SU-DHL-6 (cell line): Measurements from ENCODE around the gene BIRC7.

Source experiments
- H2AFZ ChIP-seq: fragments of 200-600 bp; sonication (generic); 2 replicates; pipeline ENCODE4 v1.6.1; 2014; ENCODE audit warnings: low read depth, mild to moderate bottlenecking, moderate library complexity, mixed read lengths, antibody characterized with exemption, low read length; ENCODE audit not compliant: severe bottlenecking
- H3F3A ChIP-seq: fragments of 200-600 bp; shearing (Covaris generic); 2 replicates; pipeline ENCODE4 v1.6.0; 2016; ENCODE audit warnings: antibody characterized with exemption, mild to moderate bottlenecking; ENCODE audit not compliant: insufficient read depth
- H3K27ac ChIP-seq: fragments of 200-600 bp; sonication (generic); 2 replicates; pipeline ENCODE4 v1.5.1; 2016; ENCODE audit warnings: low read depth, mild to moderate bottlenecking, low read length, moderate library complexity, mixed read lengths
- H3K27me3 ChIP-seq: fragments of 200-600 bp; sonication (generic), shearing (Covaris generic); 2 replicates; pipeline ENCODE4 v1.6.0; 2014; ENCODE audit warnings: mild to moderate bottlenecking, low read length
- H3K36me3 ChIP-seq: fragments of 200-600 bp; sonication (generic); 2 replicates; pipeline ENCODE4 v1.6.1; 2014; ENCODE audit warnings: mild to moderate bottlenecking, low read length, mixed read lengths
- H3K4me2 ChIP-seq: fragments of 300-600, 200-600 bp; shearing (Covaris generic), sonication (generic); 2 replicates; pipeline ENCODE4 v1.6.0; 2014; ENCODE audit warnings: low read length, low read depth, mild to moderate bottlenecking; ENCODE audit not compliant: poor library complexity, severe bottlenecking
- H3K4me3 ChIP-seq: fragments of 200-600 bp; sonication (generic); 2 replicates; pipeline ENCODE4 v1.5.1; 2014; ENCODE audit warnings: antibody characterized with exemption, low read length, mild to moderate bottlenecking, mixed read lengths; ENCODE audit not compliant: insufficient read depth, poor library complexity, severe bottlenecking
- H3K79me2 ChIP-seq: fragments of 200-600 bp; sonication (generic); 2 replicates; pipeline ENCODE4 v1.6.1; 2014; ENCODE audit warnings: mild to moderate bottlenecking, low read length, moderate library complexity; ENCODE audit not compliant: insufficient read depth
- H3K9ac ChIP-seq: fragments of 200-600 bp; sonication (generic); 2 replicates; pipeline ENCODE4 v1.7.0; 2014; ENCODE audit warnings: mild to moderate bottlenecking, low read length
- H3K9me2 ChIP-seq: fragments of 200-600 bp; sonication (generic); replicated peaks from 2 replicates; pipeline ENCODE4 v1.6.1; 2014; ENCODE audit warnings: low read length; ENCODE audit not compliant: insufficient read depth
- H3K9me3 ChIP-seq: fragments of 200-600 bp; sonication (generic); 2 replicates; pipeline ENCODE4 v1.6.1; 2014; ENCODE audit warnings: low read length, mixed read lengths; ENCODE audit not compliant: insufficient read depth
- H4K20me1 ChIP-seq: fragments of 200-600 bp; sonication (generic); 2 replicates; pipeline ENCODE4 v1.6.1; 2014; ENCODE audit warnings: low read depth, mild to moderate bottlenecking, antibody characterized with exemption, low read length, moderate library complexity, mixed read lengths
- EZH2phosphoT487 ChIP-seq: fragments of 200-600 bp; sonication (generic), shearing (Covaris generic); conservative IDR thresholded peaks from 2 replicates; pipeline ENCODE4 v1.6.1; 2018; ENCODE audit warnings: mild to moderate bottlenecking, antibody characterized with exemption, low read length, moderate library complexity, mixed read lengths
- TF ChIP-seq, protein P1 (sequence below): fragments of 200-600 bp; sonication (generic); IDR thresholded peaks from one replicate; pipeline ENCODE4 v1.5.1; 2017; ENCODE audit warnings: antibody characterized with exemption, mild to moderate bottlenecking, low read length, moderate library complexity; ENCODE audit not compliant: insufficient read depth, poor library complexity, severe bottlenecking

Gene BIRC7

DNA sequence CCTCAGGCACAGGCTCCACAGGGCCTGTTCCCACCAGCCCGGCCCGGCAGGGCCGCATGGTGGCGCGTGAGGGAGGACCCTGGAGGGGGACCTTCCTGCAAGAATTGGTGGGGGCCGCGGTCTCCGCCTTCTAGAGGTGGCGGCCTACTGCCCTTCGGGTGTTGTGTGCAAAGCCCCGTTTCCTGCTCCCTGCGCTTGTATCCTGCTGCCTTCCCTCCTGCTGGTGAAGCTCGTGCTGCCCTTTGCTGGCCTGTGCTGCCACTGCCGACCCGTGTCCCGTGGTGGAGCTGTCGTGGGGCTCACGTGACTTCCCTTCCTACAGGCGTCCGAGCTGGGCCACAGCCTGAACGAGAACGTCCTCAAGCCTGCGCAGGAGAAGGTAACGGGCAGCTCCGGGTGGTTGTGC is 48.8 kb downstream of the BIRC7 start:
- Histone ChIP-seq H3K27ac (no peak overlapping the region), H3K9me3 (no peaks in the 10 kb centered on the region), H4K20me1 (no peaks in the 10 kb centered on the region), H3K4me2 (no peak overlapping the region), H3K27me3 (no peaks in the 10 kb centered on the region), H3K9me2 (no peaks in the 10 kb centered on the region), H3K4me3 (no peak overlapping the region), H2AFZ (no peak overlapping the region), H3K36me3 (no peaks in the 10 kb centered on the region), H3F3A (no peaks in the 10 kb centered on the region), H3K9ac (no peak overlapping the region), H3K79me2 (no peaks in the 10 kb centered on the region)
- TF ChIP-seq EZH2phosphoT487 = no peak
- TF ChIP-seq, protein P1, sequence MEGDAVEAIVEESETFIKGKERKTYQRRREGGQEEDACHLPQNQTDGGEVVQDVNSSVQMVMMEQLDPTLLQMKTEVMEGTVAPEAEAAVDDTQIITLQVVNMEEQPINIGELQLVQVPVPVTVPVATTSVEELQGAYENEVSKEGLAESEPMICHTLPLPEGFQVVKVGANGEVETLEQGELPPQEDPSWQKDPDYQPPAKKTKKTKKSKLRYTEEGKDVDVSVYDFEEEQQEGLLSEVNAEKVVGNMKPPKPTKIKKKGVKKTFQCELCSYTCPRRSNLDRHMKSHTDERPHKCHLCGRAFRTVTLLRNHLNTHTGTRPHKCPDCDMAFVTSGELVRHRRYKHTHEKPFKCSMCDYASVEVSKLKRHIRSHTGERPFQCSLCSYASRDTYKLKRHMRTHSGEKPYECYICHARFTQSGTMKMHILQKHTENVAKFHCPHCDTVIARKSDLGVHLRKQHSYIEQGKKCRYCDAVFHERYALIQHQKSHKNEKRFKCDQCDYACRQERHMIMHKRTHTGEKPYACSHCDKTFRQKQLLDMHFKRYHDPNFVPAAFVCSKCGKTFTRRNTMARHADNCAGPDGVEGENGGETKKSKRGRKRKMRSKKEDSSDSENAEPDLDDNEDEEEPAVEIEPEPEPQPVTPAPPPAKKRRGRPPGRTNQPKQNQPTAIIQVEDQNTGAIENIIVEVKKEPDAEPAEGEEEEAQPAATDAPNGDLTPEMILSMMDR = no peak

DNA sequence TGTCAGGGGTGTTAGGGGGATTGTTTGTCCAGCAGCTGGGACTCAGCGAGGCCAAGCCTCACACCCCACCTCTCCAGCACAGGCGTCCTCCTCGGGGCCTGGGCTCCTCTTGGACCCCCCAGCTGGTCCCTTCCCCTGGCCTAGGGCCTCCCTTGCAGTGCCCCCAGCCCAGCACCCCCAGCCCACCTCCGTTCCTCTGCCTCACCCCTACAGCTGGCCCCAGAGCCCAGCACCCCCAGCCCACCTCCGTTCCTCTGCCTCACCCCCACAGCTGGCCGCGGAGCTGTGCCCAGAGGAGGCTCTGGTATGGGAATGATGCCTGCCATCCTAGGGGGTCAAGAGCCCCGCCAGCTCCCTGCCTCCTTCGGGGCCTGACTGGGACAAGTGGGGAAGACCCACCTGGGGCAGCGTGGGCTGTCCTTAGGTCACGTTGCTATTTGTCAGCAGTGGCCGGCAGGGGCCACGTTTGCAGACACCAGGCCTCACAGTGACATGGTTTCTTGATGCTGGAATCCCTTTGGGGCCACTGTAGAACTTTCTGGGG is 49.3 kb downstream of the BIRC7 start:
- TF ChIP-seq, protein P1 = no peak
- TF ChIP-seq EZH2phosphoT487 = no peak
- Histone ChIP-seq H3K9me2 (no peaks in the 10 kb centered on the region), H4K20me1 (no peaks in the 10 kb centered on the region), H3F3A (no peaks in the 10 kb centered on the region), H3K36me3 (no peaks in the 10 kb centered on the region), H3K27ac (no peak overlapping the region), H3K4me2 (no peak overlapping the region), H3K4me3 (no peak overlapping the region), H3K9ac (no peak overlapping the region), H3K27me3 (no peaks in the 10 kb centered on the region), H3K79me2 (no peaks in the 10 kb centered on the region), H2AFZ (no peak overlapping the region), H3K9me3 (no peaks in the 10 kb centered on the region)

DNA sequence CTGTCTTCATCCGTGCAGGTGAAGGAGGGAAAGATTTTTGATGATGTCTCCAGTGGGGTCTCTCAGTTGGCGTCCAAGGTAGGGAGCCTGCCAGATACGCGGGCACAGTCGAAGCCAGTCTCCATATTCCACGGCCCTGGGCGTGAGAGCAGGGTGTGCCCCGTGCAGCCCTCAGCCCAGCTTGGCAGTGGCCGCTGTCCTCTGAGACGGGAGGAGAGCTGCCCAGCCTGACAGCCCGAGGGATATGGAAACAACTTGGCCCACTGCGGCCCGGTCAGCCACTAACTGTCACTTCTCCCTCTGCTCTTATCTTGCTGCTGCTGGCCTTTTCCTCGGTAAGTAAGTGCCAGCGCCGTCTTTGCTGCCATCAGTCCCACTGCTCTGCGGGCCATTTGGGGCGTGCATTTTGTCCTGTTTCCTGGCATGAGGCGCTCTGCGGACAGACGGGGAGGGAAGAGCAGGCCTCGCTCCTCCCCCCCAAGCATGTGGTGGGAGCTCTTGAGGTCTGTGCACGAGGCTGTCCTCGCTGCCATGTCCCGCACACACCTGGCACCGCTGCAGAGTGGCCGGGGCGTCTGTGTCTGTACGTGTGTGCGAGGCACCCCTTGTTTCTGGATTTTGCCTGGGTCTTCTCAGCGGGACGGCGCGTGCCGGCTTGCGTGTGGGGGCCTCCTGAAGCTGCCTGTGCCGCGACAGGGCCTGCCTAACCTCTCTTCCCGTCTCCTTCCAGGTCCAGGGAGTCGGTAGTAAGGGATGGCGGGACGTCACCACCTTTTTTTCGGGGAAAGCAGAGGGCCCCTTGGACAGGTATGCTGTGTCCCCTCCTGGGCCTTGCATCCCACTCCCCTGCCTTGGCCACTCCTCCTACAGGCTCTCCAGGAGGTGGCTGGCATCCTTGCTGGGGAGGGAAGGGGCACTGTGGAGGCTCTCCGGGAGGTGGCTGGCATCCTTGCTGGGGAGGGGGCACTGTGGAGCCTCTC is 50.2 kb downstream of the BIRC7 start:
- Histone ChIP-seq H3K36me3 (no peaks in the 10 kb centered on the region), H3K9me2 (no peaks in the 10 kb centered on the region)

More for the DNA sequence above, 50.2 kb downstream of the BIRC7 start:
- no peaks in the 10 kb centered on the region for H4K20me1 ChIP-seq
- H3F3A ChIP-seq = no peaks in the 10 kb centered on the region
- H3K27ac ChIP-seq = no peak overlapping the region
- no peaks in the 10 kb centered on the region for H3K27me3 ChIP-seq
- H2AFZ ChIP-seq = no peak overlapping the region
- H3K4me3 ChIP-seq = no peak overlapping the region
- TF ChIP-seq, protein P1 = no peak
- TF ChIP-seq EZH2phosphoT487 = no peak
- H3K4me2 ChIP-seq = no peak overlapping the region
- H3K9ac ChIP-seq = no peak overlapping the region
- no peaks in the 10 kb centered on the region for H3K9me3 ChIP-seq
- no peaks in the 10 kb centered on the region for H3K79me2 ChIP-seq
